Hypothalamus (tissue), 51 donors: Measurements from ENCODE around the gene RIPK3.
"Not testable (repeated sequence)": the region's sequence is repeated elsewhere in the genome, so short reads cannot be mapped to it uniquely, and the experiment has no call there.

Experiments
- DNase-seq, 51 donors: peaks; one replicate each; lab custom pipeline; 2025; lab: John Stamatoyannopoulos, UW

RIPK3 gene

DNA sequence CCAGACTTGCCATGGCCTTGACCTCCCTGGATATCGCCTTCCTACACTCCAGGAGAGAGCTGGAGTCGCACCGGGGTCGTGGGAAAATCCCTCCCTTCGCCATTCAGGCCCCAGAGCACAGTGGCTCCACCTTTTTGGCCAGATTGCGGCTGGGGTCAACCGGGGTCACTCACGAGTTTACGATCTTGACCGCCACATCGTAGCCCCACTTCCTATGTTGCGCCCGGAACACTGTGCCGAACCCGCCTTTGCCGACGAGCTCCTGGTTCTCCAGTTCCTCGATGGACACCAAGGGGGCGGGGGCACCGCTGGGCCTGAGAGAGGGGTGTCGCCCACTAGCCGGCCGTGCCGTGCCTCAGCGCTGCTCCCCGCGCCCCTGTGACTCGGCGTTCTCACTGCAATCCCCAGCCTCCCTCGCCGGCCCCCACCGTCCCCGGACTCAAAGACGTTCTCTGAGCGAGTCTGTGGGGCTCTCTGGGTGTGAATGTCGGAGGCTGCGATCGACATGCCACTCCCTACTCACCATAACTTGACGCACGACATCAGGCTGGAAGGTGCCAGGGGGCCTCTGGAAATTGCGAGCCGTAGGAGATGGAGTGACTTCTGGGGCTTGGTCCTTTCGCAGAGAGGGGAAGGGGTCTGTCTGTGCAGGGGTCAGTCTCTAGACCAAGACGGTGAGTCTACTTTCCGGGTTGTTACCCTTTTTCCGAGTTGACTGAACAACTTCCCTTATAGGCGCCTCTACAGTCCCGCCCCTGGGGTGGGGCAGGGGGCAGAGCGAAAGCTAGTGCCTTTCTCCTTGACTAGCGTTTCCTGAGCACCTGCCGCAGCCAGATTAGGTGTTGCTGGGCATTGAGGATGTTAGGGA, at the start of gene RIPK3:
Gene RIPK3, minus strand, starts transcription at position 708 of the 868 bp plus-strand sequence. Its CDS starts 165 bp downstream, at position 543.
- DNase-seq, result no peak

DNA sequence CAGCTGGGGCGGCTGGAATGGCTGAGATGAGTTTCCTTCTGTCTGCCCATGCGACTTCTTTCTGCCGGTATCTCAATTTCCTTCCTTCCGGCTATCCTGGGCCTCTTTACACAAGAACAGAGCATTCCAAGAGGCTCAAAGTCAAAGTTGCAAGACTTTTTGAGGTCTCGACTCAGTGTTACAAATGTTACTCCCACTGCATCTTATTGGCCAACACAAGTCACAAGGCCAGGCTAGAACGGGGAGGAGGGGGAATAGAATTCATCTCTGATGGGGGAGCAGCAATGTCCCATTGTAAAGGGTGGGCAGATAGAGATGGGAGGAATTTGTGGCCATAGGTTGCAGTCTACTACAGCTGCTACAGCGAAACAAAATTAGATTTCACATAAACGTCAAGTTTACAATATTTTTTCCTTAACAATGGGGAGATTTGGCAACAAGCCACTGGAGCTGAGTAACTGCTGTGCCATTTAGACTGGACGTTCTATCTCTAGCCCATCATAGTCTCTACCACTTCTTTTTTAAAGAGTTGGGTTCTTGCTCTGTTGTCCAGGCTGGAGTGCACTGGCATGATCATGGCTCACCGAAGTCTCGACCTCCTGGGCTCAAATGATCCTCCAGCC, 49.5 kb upstream of the RIPK3 start:
- no peak for DNase-seq

DNA sequence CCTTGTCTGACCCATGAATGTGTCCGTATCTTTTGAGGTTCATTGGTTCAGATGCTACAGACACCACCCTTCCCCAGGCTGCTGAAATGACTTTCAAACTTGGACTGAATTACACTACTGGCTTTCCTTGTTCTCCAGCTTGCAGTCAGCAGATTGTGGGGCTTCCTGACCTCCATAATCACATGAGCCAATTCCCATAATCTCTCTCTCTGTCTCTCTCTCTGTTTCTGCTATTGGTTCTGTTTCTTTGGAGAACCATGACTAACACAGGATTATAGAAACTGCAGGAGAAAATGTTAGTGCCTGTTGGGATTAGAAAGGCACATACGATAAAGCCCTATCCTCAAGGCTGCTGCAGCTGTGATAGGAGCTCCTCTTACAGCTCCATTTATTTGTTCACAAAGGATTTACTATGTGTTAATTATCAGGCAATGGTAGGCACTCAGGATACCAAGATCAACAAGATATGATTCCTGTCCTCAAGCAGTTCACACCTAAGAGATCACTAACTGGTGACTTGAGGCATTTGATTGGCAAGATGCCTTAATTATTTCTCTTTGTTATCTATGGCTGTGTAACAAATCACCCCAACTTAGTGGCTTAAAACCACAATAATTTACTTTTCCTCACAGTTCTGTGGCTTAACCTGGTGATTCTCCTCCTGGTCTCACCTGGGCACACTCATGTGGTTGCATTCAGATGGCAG, 48.8 kb upstream of the RIPK3 start:
- no peak for DNase-seq

DNA sequence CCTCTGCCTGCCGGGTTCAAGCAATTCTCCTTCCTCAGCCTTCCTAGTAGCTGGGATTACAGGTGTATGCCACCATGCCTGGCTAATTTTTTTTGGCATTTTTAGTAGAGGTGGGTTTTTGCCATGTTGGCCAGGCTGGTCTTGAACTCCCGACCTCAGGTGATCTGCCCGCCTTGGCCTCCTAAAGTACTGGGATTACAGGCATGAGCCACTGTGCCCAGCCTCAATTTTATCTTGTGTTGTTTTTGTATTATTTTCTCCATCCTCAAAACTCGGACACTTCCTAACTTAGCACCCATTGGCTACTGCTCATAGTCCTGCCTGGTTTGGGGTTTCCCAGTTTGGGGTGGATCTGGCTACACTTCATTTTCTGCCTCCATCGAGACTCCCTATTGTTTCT, 47.8 kb upstream of the RIPK3 start:
- DNase-seq, result not testable (repeated sequence)

DNA sequence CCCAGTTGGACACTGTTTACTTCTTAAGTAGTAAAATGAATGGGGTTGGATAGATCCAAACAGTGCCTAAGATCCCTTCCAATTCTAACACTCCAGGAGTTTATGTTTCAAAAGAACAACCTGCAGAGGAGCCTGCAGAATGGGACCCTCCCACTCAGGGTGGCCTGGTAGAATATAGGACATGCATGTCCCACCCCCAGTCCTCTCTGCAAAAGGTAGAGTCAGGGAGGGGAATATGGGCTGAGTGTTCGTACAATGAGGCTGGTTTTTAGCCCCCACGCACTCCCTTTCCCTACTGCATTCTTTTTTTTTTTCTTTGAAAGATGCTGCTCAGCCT, 47.2 kb upstream of the RIPK3 start:
- no peak for DNase-seq

DNA sequence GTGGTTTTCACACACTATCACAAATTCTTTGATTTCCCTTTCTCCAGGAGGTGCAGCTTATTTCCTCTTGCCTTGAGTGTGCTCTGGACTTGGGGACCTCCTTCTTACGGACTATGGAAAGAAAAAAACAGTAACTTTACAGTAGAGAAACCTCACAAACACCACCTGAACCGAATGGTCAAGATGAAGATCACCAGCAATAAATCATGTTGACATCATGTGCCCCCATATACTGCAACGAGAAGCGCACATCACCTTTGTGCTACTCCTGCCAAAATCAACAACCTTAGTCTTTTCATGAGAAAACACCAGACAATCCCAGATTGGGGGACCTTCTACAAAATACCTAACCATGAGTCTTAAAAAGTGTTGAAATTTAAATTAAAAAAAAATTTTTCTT, 45.7 kb upstream of the RIPK3 start:
- no peak for DNase-seq

DNA sequence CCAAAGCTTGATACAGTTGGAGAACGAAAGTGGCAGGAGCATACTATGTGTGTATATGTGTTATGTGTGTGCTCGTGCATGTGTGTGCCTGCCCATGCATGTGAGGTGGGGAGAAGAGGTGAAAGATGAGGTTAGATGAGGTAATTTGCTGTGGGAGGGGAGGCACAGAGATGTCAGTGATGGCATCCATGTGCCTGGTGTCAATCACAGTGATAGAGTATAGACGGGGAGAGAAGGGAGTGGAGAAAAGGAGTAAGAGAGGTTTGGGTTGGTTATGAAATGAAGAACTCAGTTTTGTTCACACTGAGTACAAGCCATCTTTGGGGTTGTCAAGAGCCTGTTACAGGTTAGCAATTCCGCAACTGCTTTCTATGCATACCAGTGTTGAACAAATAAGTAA, 44.4 kb upstream of the RIPK3 start:
- no peak for DNase-seq

DNA sequence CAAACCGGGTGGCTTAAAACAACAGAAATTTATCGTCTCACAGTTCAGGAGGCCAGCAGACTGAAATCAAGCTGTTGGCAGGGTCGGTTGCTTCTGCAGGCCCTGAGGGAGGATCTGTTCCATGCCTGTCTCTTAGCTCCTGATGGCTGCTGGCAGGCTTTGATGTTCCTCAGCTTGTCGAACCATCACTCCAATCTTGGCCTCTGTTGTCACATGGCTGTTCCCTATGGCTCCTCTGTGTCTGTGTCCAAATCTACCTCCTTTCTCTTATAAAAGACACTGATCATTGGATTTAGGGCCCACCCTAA, 42.2 kb upstream of the RIPK3 start:
- no peak for DNase-seq

DNA sequence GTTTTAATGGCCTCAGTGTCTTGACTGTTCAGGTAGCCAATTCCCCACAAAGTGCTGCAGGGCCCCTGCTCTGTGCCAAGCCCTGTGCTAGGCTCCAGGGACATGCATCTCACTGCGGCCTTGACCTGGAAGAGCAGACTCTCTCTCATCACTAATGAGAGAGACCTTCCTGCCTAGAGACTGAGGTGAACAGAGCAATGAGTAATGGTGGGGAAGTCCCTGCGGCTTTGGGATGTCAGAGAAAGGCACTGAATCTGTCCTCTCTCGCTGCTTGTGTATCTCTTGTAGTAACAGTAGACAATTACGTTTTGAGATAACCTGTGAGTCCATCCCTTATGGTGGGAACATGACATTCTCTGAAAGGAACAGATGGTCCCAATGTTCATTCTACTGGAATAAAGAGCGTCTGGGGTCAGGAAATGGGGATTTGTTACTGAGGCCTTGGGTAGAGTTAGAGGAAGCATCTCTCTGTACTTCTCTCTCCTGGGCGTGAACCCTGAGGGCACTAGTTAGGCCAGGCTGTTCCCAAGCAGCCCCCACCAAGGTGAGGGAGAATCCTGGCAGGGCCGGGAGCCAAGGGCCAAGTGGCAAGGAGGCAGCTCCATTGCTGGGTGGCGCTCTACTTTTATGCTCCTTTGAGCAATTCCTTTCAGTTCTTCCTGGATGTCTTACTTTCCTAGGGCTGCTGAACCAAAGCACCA, 41.7 kb upstream of the RIPK3 start:
- DNase-seq, result no peak

DNA sequence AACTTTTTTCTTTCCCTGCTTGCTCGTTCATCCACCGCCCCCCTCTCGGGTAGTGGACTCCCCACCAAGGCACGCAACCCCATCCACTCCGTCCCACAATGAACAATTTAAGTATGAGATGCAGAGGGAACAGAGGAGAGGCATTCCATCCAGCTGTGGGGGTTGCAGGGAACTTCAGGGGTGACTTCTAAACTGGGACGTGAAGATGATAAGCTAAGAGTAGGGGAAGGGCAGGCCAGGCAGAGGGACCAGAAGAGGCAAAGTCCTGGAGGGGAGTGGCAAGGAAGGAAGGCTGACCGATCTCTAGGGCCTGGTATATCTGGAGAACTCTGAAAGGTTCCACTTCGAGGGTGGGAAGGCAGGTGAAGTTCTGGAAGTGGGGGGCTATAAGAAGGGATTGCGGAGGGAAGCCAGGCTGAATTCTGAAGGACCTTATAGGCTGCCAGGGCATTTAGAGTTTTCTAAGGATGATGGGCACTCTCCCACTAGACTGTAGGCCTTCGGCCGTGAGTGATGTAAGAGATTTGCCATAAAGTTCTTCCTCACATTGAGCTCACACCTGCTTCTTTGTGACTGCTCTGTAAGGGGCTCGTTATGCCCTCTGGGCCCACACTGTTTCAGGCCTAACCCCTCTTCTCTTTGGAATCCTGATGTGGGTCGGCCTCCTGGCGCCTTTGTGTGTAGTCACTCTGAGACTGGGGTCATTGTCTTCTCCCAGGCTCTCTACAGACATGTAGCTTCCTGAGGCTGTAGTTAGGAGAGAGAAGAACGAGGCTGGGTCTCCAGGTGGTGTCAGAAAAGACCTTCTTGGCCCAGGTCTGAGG, 40.3 kb upstream of the RIPK3 start:
- no peak for DNase-seq

DNA sequence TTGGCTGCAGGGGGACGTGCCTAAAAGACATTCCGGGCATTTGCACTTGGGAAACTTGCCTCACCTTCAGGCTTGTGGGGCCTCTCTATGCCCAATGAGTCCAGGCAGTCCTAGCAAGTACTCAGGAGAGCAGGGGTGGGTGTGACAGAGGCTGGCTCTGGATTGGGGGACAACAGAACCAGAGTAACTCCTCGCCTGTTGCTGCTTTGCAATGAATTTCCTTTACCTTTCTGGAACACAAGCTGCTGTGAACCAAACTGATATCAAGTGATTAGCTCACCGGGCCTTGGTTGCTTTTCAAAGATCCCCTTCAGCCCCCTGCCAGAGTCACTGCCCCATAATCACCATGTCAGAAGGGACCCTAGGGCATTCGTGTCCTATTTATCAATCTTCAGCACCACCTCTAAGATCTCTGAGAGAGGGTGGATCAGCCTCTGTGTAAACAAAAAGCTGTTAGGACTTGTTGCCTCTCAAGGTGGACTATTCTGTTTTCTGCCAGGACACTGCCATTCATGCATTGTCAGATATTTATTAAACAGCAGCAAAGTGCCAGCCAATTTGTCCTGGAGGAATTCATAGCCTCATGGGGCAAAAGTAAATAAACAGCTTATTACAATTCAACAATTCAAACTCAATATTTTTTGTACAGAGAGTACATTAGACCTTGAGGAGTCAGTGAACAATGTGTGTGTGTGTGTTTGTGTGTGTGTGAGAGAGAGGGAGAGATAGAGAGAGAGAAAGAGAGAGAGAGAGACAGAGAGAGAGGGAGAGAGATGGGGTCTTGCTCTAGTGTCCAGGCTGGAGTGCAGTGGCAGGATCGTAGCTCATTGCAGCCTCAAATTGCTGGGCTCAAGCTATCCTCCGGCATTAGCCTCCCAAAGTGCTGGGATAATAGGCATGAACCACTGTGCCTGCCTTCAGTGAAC, 39.5 kb upstream of the RIPK3 start:
- DNase-seq, result no peak

DNA sequence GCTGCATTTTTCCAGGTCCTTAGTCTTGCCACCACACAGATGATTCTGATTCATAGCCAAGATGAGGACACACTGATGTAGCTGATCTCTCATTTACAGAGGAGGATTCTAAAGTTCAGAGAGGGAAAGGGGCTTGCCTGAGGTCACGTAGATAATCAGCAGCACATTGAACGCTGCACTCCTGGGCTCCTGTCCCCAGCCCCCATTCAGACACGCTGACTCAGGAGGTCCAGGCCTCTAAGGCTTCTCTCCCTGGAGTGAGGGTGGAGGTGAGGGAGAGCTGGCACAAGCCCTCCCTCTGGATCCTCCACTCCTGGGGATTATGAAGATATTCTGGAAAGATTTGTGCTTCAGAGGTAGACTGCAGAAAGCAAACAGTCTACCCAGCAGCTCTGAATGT, 38.5 kb upstream of the RIPK3 start:
- no peak for DNase-seq

DNA sequence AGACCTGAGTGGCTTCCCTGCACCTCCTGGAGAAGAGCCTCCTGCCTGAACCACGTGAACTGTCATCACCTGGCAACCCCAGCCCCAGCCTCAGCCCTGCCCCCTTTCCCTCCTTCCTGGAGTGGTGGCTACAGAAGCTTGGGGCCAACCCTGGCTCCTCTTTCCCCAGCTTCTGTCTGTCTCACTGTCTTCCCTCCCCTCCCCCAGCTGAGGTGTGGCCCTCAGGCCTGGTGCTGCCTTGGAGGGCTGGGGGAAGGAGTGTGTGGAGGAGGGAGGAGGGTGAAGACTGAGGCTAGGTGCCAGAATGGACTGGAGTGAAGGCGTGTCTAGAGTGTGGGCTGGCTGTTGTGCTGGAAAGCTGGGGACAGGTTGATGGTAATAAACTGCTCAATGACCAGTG, 37.9 kb upstream of the RIPK3 start:
- no peak for DNase-seq

DNA sequence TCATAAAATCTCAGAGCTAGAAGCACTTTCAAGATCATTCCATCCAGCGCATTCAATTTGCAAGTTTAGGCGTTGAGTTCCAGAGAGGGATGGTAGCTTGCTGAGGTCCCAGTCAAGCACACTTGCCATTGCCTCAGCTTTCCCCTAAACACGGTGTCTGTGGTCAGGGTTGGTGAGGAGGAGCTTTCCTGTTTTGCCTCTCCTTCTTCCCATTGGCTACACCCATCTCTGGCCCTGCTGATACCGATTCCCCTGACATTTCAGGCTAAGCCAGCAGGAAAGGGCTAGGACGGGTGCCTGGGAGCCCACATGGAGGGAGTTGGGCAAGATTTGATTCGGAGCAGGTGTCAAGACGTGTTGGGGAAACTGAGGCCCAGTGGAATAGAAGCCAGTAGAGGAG, 37.3 kb upstream of the RIPK3 start:
- no peak for DNase-seq

DNA sequence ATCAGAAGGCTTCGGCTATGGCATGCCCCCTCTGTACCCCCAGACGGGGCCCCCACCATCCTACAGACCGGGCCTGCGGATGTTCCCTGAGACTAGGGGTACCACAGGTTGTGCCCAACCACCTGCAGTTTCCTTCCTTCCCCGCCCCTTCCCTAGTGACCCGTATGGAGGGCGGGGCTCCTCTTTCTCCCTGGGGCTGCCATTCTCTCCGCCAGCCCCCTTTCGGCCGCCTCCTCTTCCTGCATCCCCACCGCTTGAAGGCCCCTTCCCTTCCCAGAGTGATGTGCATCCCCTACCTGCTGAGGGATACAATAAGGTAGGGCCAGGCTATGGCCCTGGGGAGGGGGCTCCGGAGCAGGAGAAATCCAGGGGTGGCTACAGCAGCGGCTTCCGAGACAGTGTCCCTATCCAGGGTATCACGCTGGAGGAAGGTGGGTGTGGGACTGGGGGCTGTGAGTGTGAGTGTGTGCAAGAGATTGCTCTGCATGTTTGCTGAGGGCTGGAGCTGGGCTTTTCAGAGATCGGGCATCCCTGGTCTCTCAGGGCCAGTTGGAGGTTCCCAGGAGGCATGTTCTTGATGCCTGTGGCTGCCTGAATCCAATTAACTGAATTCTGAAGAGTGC, 36.8 kb upstream of the RIPK3 start:
- no peak for DNase-seq

DNA sequence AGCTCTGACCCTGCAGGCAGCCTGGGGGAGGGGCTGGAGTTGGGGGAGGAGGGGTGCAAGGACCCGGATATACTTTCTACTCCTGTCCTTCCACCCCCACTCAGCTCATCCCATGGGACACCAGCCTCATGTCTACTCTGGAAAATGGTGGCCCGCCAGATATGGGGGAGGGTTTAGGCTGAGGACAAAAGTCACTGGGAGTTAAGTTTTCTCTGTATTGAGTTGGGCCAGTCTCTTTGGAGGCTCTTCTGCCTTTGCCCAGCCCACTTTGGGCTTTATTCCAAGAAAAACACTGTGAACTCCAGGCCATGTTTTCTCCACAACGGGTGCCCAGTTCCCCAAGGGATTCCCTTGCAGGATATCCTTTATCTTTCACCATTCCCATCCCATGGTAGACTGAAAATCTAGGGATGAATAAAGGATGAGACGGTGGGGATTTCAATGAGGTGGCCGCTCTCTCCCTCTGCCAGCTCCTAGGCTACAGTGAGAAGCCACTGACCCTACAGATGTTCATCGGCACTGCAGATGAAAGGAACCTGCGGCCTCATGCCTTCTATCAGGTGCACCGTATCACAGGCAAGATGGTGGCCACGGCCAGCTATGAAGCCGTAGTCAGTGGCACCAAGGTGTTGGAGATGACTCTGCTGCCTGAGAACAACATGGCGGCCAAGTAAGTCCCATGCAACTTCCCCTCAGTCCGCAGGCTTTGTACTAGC, 33.1 kb upstream of the RIPK3 start:
- DNase-seq, result no peak

DNA sequence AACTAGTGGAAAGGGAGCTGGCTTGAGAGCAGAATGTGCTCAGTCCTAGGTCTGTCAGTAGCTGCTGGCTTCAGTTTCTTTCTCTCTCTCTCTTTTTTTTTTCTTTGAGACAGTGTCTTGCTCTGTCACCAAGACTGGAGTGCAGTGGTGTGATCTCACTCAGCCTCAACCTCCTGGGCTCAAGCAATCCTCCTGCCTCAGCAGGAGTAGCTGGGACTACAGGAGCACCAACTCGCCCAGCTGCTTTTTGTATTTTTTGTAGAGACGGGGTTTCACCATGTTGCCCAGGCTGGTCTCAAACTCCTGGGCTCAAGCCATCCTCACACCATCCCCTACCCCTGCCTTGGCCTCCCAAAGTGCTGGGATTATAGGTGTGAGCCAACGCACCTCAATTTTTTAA, 31.8 kb upstream of the RIPK3 start:
- DNase-seq, result not testable (repeated sequence)

DNA sequence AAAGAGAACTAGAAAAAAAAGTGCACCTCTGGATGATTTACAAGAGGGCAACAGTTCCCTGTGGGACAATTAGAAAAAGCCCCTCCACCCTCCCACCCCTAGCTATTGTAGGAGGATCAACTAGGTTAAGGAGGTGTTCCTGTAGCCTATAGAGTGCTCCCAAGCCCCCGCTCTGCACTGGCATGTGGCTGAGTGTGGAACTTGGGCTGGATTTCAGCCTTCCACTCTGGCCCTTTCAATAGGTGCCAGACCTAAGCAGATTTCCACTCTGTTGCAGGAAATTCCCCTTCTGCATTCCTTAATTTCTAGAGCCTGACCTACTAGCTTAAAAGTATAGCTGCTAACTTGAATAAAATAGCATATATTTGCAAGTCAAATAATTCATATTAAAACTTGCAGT, 31.0 kb upstream of the RIPK3 start:
- DNase-seq, result no peak
